Activated CD4-positive, alpha-beta T cell treated with anti-CD3 and anti-CD28 coated beads, Interleukin-2, amount 10 ng/mL, durations not matched to agents 24 days and 14 days (primary cell): ENCODE results near the gene ADAMTS2. TPM values are rescaled to one million over a fixed set of nuclear protein-coding genes. Genes with fewer than 3 reads are reported as not detected.

ENCODE experiments used
- DNase-seq: peaks from one replicate; pipeline ENCODE4 v3.0.0; 2022
- H3K27ac Mint-ChIP-seq: one replicate; pipeline ENCODE4 v1.8.0; 2022; ENCODE audit warnings: mild to moderate bottlenecking, mixed read lengths
- H3K27me3 Mint-ChIP-seq: one replicate; pipeline ENCODE4 v1.8.0; 2022; ENCODE audit warnings: mixed read lengths
- H3K36me3 Mint-ChIP-seq: one replicate; pipeline ENCODE4 v1.8.0; 2022; ENCODE audit warnings: low read depth, mild to moderate bottlenecking, mixed read lengths
- H3K4me1 Mint-ChIP-seq: one replicate; pipeline ENCODE4 v1.8.0; 2021; ENCODE audit warnings: mixed read lengths
- H3K4me3 Mint-ChIP-seq: one replicate; pipeline ENCODE4 v1.8.0; 2022; ENCODE audit warnings: mild to moderate bottlenecking, moderate library complexity, mixed read lengths
- H3K9me3 Mint-ChIP-seq: one replicate; pipeline ENCODE4 v1.8.0; 2021; ENCODE audit warnings: mixed read lengths
- intact Hi-C: fragments of 100-400 bp; cut with micrococcal nuclease; formaldehyde crosslinking; loops from one replicate; pipeline ENCODE4 v1.15.1; 2023
- total RNA-seq: library from RNA; stranded (reverse); gene quantifications from 2 replicates; pipeline ENCODE4 v1.2.3, GENCODE V29; 2022

Gene ADAMTS2
- total RNA-seq, 1 donor from 2014 or later: not detected

DNA sequence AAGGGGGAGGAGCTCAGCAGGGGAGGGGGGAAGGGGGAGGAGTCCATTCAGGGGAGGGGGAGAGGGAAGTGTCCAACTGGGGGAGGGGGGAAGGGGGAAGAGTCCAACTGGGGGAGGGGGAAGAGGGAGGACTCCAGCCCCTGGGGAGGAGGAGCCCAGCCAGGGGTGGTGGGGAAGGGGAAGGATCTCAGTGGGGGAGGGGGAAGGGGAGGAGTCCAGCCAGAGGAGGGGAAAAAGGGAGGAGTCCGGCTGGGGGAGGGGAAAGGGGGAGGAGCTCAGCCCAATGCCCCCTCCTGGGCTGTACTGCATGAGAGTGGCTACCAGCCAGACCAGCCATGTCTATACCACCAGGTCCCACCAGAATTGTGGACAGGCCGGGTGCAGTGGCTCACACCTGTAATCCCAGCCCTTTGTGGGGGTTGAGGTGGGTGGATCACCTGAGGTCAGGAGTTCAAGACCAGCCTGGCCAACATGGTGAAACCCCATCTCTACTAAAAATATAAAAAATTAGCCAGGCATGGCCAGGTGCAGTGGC, 30.6 kb upstream of the ADAMTS2 start:
- H3K36me3 Mint-ChIP-seq: no peaks in the 10 kb centered on the region
- H3K4me1 Mint-ChIP-seq: no peaks in the 10 kb centered on the region
- H3K27ac Mint-ChIP-seq: no peak overlapping the region
- no peak for DNase-seq
- intact Hi-C loops: no loop called here
- H3K27me3 Mint-ChIP-seq: no peaks in the 10 kb centered on the region
- H3K9me3 Mint-ChIP-seq: no peaks in the 10 kb centered on the region
- no peak overlapping the region for H3K4me3 Mint-ChIP-seq

DNA sequence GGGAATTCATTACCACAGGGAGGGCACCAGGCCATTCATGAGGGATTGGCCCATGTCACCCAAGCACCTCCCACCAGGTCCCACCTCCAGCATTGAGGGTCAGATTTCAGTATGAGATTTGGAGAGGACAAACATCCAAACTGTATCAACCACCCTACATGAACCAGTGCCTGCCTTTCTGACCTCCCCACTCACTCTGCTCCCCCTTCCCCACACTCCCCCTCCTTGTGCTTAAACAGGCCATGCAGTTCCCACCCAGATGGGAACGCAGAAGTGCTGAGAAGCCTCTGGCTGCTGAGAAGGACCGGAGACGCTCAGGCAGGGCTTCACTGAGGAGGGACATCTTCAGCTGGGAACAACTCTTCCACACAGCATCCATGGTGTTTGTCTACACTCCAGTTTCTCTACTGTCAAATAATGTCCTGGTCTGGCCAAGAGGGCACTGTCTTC, 30.0 kb upstream of the ADAMTS2 start:
- Mint-ChIP-seq H3K4me3 (no peak overlapping the region), H3K9me3 (no peaks in the 10 kb centered on the region), H3K27ac (no peak overlapping the region), H3K27me3 (no peaks in the 10 kb centered on the region), H3K4me1 (no peaks in the 10 kb centered on the region), H3K36me3 (no peaks in the 10 kb centered on the region)
- no peak for DNase-seq
- intact Hi-C loops: no loop called here

DNA sequence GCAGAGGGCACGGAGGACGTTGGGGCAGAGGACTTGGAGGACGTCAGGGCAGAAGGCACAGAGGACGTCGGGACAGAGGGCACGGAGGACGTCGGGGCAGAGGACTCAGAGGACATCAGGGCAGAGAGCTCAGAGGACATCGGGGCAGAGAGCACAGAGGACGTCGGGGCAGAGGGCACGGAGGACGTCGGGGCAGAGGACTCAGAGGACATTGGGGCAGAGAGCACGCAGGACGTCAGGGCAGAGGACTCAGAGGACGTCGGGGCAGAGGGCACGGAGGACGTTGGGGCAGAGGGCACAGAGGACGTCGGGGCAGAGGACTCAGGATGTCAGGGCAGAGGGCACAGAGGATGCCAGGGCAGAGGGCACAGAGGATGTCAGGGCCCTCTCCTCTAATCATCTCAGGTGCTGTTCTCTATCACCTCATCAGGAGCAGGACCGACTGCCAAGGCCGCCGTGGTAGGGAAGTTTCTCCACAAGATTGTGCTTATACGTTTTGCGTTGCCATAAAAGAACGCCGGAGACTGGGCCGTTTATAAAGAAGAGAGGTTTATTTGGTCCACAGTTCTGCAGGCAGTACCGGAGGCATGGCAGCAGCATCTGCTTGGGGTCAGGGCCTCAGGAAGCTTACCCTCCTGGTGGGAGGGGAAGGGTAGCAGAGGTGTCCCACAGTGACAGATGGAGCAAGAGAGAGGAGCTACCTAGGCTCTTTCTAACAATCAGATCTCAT, 29.4 kb upstream of the ADAMTS2 start:
- Mint-ChIP-seq H3K27me3 (no peaks in the 10 kb centered on the region), H3K27ac (no peak overlapping the region), H3K36me3 (no peaks in the 10 kb centered on the region), H3K9me3 (no peaks in the 10 kb centered on the region), H3K4me3 (no peak overlapping the region), H3K4me1 (no peaks in the 10 kb centered on the region)
- intact Hi-C loops: no loop called here
- no peak for DNase-seq

DNA sequence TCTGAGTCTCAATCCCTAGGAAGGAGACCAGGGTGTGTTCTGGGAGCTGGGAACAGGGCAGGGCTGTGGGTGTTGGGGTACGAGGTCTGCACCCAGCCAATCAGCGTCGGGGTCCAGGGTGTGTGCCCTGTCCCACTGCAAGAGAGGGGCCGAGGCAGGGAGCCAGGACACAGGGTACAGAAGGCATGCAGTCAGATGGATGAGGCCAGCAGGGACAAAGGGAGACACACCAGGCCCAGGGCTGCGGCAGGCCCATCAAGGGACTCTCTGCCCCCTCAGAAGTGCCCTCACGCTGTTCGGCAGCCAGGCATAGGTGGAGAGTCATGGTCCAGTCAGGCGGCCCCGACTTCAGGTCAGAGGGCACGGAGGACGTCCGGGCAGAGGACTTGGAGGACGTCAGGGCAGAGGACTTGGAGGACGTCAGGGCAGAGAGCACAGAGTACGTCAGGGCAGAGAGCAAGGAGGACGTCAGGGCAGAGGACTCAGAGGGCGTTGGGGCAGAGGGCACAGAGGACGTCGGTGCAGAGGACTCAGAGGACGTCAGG, 28.8 kb upstream of the ADAMTS2 start:
- Mint-ChIP-seq H3K4me1 (no peaks in the 10 kb centered on the region), H3K9me3 (no peaks in the 10 kb centered on the region), H3K4me3 (no peak overlapping the region), H3K27me3 (no peaks in the 10 kb centered on the region), H3K27ac (no peak overlapping the region), H3K36me3 (no peaks in the 10 kb centered on the region)
- DNase-seq: no peak
- intact Hi-C loops: no loop called here

DNA sequence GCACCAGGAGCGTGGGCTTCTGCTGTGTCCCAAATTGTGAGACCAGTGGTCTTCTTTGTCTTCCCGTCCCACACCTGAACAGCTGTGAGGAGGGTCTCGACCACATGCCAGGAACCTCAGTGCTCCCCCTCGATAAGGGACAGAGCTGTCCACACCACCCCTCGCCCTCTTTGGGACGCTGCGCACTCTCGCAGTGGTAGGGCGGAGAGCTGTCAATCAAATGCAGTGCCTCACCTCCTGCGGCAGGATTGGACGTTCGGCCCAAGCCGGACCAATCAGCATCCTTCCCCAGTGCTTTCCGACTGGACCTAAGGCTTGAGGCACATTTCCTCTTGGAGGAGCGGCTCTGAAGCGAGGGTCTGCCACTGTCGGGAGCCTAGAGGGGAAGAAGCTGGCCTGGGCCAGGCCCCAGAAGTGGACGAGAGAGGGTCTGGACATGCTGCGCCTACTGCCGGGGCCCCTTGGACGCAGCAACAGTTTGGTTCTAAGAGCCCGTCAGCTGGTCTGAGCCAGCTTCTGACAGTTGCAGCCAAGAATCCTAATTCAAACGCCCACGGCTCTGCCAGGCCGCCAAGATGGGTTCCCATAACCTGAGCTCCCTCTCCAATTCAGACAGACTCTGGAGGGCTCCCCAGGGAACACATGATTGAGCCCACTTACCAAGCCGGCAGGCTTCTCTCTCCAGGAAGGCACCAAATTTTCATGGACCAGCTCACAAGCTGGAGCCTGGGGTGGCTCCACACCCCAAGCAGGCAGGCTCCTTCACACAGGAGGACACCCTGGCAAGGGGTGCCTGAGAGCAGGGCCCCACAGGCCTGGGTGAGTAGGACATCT, 28.1 kb upstream of the ADAMTS2 start:
- intact Hi-C loops: no loop called here
- Mint-ChIP-seq H3K36me3 (no peaks in the 10 kb centered on the region), H3K4me3 (no peak overlapping the region), H3K4me1 (no peaks in the 10 kb centered on the region), H3K9me3 (no peaks in the 10 kb centered on the region), H3K27ac (no peak overlapping the region), H3K27me3 (no peaks in the 10 kb centered on the region)
- no peak for DNase-seq

DNA sequence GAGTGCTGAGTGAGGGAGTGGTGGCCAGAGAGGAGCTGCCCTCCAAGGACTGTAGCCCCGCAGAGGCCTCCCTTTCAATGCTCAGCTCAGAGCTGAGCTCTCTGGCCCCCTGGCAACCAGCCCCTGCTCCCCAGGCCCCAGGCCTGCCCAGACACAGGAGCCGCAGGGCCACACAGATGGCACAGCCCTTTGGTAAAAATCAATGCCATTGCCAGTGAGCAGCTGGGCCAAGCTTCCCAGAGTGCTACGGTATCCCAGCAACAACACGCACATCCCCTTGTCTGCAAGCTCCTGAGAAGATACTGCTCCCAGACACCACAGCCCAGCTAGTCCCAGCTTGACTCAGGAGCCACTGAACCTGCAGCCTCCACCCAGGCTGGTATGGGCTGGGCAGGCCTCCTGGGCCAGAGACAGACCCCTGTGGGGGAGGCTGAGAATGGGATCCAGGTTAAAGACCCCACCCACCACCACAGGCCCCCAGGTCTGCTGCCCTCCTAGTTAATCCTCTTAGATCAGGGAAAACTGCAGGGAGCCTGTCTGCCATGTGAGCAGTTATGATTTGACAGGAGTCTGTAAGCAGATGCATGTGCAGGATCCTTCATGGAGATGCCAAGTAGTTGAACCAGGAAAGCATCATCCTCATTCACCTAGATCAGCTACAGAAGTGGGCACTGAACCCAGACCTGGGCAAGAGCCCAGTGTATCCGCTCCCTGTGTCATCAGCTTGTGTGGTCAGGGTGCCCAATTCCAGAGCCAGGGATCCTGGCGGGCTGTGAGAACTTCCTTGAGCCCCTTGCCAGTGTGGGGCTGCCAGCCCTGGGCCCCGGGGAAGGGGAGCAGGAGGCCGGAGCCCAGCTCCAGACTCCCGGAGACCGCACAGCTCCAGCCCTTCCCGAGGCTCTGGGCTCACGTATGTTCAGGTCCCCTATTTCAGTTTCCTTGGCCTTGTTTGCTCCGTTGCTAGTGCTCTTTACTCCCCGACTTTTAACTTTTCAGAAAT, 26.7 kb upstream of the ADAMTS2 start:
- Mint-ChIP-seq H3K36me3 (no peaks in the 10 kb centered on the region), H3K9me3 (no peaks in the 10 kb centered on the region), H3K27me3 (no peaks in the 10 kb centered on the region), H3K4me3 (no peak overlapping the region), H3K4me1 (no peaks in the 10 kb centered on the region), H3K27ac (no peak overlapping the region)
- intact Hi-C loops: no loop called here
- no peak for DNase-seq

DNA sequence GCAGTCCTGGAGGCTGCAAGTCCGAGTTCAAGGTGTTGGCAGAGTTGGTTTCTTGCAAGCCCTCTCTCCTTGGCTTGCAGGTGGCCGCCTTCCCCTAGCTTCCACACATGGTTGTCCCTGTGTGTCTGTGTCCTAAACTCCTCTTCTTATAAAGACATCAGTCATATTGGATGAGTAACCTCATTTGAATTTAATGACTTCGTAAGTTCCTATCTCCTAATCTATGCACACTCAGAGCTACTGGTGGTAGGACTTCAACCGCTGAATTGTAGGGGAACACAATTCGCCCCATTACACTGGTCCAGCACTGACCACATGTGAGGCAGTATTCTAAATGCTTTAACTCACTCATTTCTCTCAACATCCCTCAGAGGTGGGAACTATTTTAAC, 25.9 kb upstream of the ADAMTS2 start:
- H3K4me3 Mint-ChIP-seq: no peak overlapping the region
- H3K4me1 Mint-ChIP-seq: no peaks in the 10 kb centered on the region
- intact Hi-C loops: no loop called here
- H3K27me3 Mint-ChIP-seq: no peaks in the 10 kb centered on the region
- no peak overlapping the region for H3K27ac Mint-ChIP-seq
- no peaks in the 10 kb centered on the region for H3K36me3 Mint-ChIP-seq
- no peaks in the 10 kb centered on the region for H3K9me3 Mint-ChIP-seq
- no peak for DNase-seq

DNA sequence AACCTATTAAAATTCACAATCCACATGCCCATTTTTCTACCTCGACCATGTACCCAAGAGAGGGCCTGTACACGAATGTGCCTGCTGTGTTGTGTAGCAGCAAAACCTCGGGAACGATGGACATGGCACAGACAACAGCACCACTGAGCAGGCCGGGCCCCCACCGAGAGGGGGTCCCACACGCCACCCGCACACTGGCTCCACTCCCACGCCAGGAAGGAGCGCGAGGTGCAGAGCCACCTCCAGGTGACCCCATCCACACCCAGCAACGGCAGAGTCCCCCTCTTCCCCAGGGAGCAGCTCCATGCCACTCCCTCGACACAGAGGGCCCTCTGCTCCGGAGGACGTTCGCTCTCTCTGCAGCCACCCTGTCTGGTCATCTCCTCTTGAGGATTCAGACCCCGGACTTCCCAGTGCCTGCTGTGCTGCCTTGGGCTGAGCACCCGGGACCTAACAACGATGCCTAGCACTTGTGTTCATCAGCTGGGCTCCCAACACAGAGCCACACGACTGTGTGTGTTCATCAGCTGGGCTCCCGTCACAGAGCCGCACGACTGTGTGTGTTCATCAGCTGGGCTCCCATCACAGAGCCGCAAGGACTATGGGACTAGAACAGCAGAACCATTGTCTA, 25.3 kb upstream of the ADAMTS2 start:
- H3K36me3 Mint-ChIP-seq: no peaks in the 10 kb centered on the region
- DNase-seq: no peak
- H3K4me3 Mint-ChIP-seq: no peak overlapping the region
- H3K27ac Mint-ChIP-seq: no peak overlapping the region
- intact Hi-C loops: no loop called here
- H3K27me3 Mint-ChIP-seq: no peaks in the 10 kb centered on the region
- no peaks in the 10 kb centered on the region for H3K9me3 Mint-ChIP-seq
- H3K4me1 Mint-ChIP-seq: no peaks in the 10 kb centered on the region

DNA sequence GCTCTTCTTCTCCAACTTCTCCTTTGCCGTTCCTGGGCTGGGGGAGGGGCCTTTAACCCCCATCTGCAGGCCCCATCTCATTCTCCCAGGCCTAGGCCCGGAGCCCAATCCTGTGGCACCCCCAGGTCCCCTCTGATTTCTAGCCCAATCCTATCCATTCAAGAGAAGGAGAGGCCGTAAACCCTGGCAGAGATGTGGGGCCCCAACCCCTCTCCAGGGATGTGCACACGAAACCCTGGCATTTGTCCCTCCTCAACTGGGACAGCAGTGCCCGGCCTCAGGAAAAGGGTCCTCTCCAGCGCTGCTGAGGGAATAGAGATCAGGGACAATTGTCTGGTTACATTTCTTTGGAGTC, 24.2 kb upstream of the ADAMTS2 start:
- intact Hi-C loops: no loop called here
- no peaks in the 10 kb centered on the region for H3K9me3 Mint-ChIP-seq

DNA sequence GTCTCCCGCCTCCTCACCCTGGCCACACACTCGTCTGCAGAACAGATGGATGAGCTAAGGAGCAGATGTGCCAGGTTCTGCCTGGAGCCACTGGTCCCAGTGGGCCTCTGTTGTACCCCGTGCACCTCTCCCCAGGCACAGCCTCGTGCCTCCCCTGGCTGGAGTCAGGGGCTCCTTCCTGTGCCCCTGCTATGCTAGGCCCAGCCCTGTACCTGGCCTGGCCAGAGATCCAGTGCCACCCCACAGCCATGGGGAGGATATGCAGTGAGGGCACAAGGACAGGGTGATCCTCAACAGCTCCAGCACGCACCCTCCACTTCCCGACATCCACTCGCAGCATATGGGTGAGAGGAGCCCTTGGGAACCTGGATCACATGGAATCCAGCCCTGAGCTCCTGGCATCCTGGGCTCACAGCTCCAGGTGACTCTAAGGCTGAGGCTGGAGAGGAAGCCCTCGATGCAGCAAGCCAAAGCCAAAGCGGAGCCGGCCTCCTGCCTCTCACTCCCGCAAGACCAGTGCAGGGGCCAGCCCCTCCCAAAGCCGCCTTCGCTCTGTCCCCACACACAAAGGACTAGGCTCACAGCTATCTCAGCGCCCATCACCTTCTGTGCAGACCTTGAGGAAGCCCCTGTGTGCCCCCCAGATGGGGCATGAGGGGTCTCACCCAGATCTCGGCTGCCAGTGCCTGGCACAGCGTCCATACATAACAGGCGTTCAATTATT, 23.7 kb upstream of the ADAMTS2 start:
- Mint-ChIP-seq H3K27ac (no peak overlapping the region), H3K36me3 (no peaks in the 10 kb centered on the region), H3K9me3 (no peaks in the 10 kb centered on the region)

More for the DNA sequence above, 24.2 kb upstream of the ADAMTS2 start:
- no peak for DNase-seq
- no peak overlapping the region for H3K27ac Mint-ChIP-seq
- no peaks in the 10 kb centered on the region for H3K4me1 Mint-ChIP-seq
- H3K27me3 Mint-ChIP-seq: no peaks in the 10 kb centered on the region
- no peak overlapping the region for H3K4me3 Mint-ChIP-seq
- no peaks in the 10 kb centered on the region for H3K36me3 Mint-ChIP-seq

DNA sequence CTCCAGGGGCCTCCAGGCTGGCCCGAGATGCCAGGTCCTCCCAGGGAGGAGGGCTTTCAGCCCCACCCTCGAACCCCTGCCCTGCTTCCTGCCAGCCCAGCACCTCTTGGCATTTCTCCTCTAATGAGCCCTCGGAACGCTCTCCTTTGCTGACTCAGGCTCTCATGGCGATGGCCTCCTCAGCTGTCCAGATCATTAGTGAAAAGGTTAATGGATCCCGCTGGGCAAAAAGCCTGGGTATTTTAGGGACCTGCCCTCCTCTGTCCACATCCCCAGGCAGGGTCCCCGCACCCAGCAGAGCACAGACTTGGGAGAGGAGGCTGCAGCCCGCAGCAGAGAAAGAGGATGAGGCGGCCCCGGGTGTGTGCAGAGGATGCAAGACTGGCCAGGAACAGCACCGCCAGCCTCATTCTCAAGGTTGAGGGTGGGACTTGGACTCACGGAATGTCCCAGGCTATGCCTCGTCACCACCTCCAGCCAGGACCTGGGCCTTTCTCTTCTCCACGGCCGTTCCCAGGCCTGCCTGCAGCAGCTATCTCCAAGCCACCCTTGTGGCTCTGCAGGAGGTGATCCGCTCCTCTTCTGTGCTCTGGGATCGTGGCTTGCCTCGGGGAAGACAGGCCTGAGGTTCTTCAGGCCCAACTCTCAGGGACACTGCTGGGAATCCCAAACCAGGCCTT, 23.0 kb upstream of the ADAMTS2 start:
- H3K9me3 Mint-ChIP-seq: no peaks in the 10 kb centered on the region
- H3K4me3 Mint-ChIP-seq: no peak overlapping the region
- H3K36me3 Mint-ChIP-seq: no peaks in the 10 kb centered on the region
- DNase-seq: no peak
- no peaks in the 10 kb centered on the region for H3K27me3 Mint-ChIP-seq
- H3K27ac Mint-ChIP-seq: no peak overlapping the region
- H3K4me1 Mint-ChIP-seq: no peaks in the 10 kb centered on the region
- intact Hi-C loops: no loop called here

More for the DNA sequence above, 23.7 kb upstream of the ADAMTS2 start:
- no peak for DNase-seq
- no peak overlapping the region for H3K4me3 Mint-ChIP-seq
- intact Hi-C loops: no loop called here
- no peaks in the 10 kb centered on the region for H3K4me1 Mint-ChIP-seq
- H3K27me3 Mint-ChIP-seq: no peaks in the 10 kb centered on the region

DNA sequence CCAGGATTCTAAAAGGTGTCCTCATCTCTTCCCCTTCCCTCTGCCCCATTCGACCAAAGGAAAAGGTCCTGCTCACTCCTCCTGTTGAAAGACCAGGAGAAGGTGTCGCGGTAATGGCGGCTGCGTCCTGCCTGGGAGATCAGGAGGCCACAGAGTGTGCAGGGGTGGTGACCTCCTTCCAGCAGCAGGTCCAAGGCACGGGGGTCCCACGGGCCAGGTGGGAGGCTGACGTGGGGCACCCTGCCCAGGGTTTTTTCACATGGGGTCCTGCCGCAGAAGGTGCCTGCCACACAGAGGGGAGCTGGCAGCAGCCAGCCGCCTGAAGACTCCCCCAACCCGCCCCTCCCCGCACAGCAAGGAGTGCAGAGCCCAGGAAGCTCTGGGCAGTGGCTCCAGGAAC, 22.2 kb upstream of the ADAMTS2 start:
- no peak for DNase-seq
- Mint-ChIP-seq H3K4me1 (no peaks in the 10 kb centered on the region), H3K4me3 (no peak overlapping the region), H3K27me3 (no peaks in the 10 kb centered on the region), H3K9me3 (no peaks in the 10 kb centered on the region), H3K36me3 (no peaks in the 10 kb centered on the region), H3K27ac (no peak overlapping the region)
- intact Hi-C loops: no loop called here
